Glutamatergic neuron (in vitro differentiated cells): ENCODE results near the gene PATE4. TPM values are rescaled to one million over a fixed set of nuclear protein-coding genes. Genes with fewer than 3 reads are reported as not detected.

Experiments
- DNase-seq: peaks from one replicate; pipeline ENCODE4 v3.0.0; 2022
- H3K27ac Mint-ChIP-seq: one replicate; pipeline ENCODE4 v1.8.0; 2020; ENCODE audit warnings: mild to moderate bottlenecking, mixed read lengths, inconsistent platforms; ENCODE audit not compliant: unreplicated experiment
- H3K27me3 Mint-ChIP-seq: one replicate; pipeline ENCODE4 v1.8.0; 2020; ENCODE audit warnings: mild to moderate bottlenecking, moderate library complexity, mixed read lengths, inconsistent platforms; ENCODE audit not compliant: unreplicated experiment
- H3K36me3 Mint-ChIP-seq: one replicate; pipeline ENCODE4 v1.8.0; 2020; ENCODE audit warnings: mild to moderate bottlenecking, mixed read lengths, inconsistent platforms; ENCODE audit not compliant: unreplicated experiment
- H3K4me1 Mint-ChIP-seq: one replicate; pipeline ENCODE4 v1.8.0; 2020; ENCODE audit warnings: mild to moderate bottlenecking, low read depth, mixed read lengths, inconsistent platforms; ENCODE audit not compliant: unreplicated experiment
- H3K4me3 Mint-ChIP-seq: one replicate; pipeline ENCODE4 v1.8.0; 2020; ENCODE audit warnings: mild to moderate bottlenecking, mixed read lengths, inconsistent platforms; ENCODE audit not compliant: unreplicated experiment
- H3K9me3 Mint-ChIP-seq: one replicate; pipeline ENCODE4 v1.8.0; 2020; ENCODE audit warnings: mild to moderate bottlenecking, moderate library complexity, mixed read lengths, inconsistent platforms; ENCODE audit not compliant: unreplicated experiment
- CTCF ChIP-seq: fragments of 200-600 bp; sonication (generic); IDR thresholded peaks from one replicate; pipeline ENCODE4 v1.5.0; 2021; ENCODE audit not compliant: partially characterized antibody, unreplicated experiment
- total RNA-seq: library from RNA; stranded (reverse); fragmentation: NEBNext Ultra II Directional; extraction: Animal tissue kit (Norgen Biotek cat#: 25700); gene quantifications from one replicate; pipeline ENCODE4 v1.2.1, GENCODE V29; 2021; ENCODE audit not compliant: unreplicated experiment

The PATE4 gene
- total RNA-seq, 1 donor from 2014 or later = not detected

GRCh38 chr11:125886997-125887372, 53.9 kb downstream of the PATE4 start:
- H3K27ac Mint-ChIP-seq = peak overlapping the region; percentile 73

GRCh38 chr11:125887373-125888324, 54.5 kb downstream of the PATE4 start, which contains the start of gene HYLS1:
Gene HYLS1 (plus strand): TSS chr11:125887668. CDS start chr11:125899369, 11,701 bp downstream.
- H3K27ac Mint-ChIP-seq = peak within 1 kb of the TSS; percentile 73
- peak; percentile 95 for DNase-seq
- no peak for TF ChIP-seq CTCF
- peak within 1 kb of the TSS; percentile 93 for H3K4me3 Mint-ChIP-seq
- H3K27me3 Mint-ChIP-seq = peaks cover 3% of the 10 kb centered on the region
- H3K9me3 Mint-ChIP-seq = peaks cover 7% of the 10 kb centered on the region
- peaks cover 2% of the 10 kb centered on the region for H3K4me1 Mint-ChIP-seq
- no peaks in the 10 kb centered on the region for H3K36me3 Mint-ChIP-seq

More at GRCh38 chr11:125886997-125887372, 53.9 kb downstream of the PATE4 start:
- H3K4me3 Mint-ChIP-seq = peak overlapping the region; percentile 93
- no peaks in the 10 kb centered on the region for H3K36me3 Mint-ChIP-seq
- peaks cover 7% of the 10 kb centered on the region for H3K9me3 Mint-ChIP-seq
- no peak for TF ChIP-seq CTCF
- peak; percentile 37 for DNase-seq
- peaks cover 3% of the 10 kb centered on the region for H3K27me3 Mint-ChIP-seq
- H3K4me1 Mint-ChIP-seq = peaks cover 2% of the 10 kb centered on the region

Other genes with a start within 250 kb of the PATE4 start
- 68.0 TPM for gene STT3A, start 240.5 kb upstream of the PATE4 start, total RNA-seq
- gene CHEK1, start 208.2 kb upstream of the PATE4 start, total RNA-seq = 23.1 TPM
- gene ACRV1, start 152.5 kb upstream of the PATE4 start, total RNA-seq = not detected
- gene PATE1, start 87.0 kb upstream of the PATE4 start, total RNA-seq = not detected
- not detected for gene PATE2, start 54.5 kb upstream of the PATE4 start, total RNA-seq
- not detected for gene PATE3, start 45.2 kb upstream of the PATE4 start, total RNA-seq
- 4.7 TPM for gene HYLS1, start 54.4 kb downstream of the PATE4 start, total RNA-seq
- 12.6 TPM for gene PUS3, start 69.9 kb downstream of the PATE4 start, total RNA-seq
- gene DDX25, start 71.2 kb downstream of the PATE4 start, total RNA-seq = 11.3 TPM
- not detected for gene VSIG10L2, start 112.7 kb downstream of the PATE4 start, total RNA-seq
- 21.0 TPM for gene CDON, start 229.6 kb downstream of the PATE4 start, total RNA-seq